ENCODE measurements around the gene IPO7. TPM values are rescaled to one million over a fixed set of nuclear protein-coding genes. Genes with fewer than 3 reads are reported as not detected.

IPO7 gene
- total and polyA plus RNA-seq, 10 of the 15 experiments (the other 5 are each of a cell fraction or from before 2014, with no cell fraction given), result 5.0 to 51.4 (median 30.6) TPM

GRCh38 chr11:9461760-9462134, 77.3 kb downstream of the IPO7 start:
- SMC1A ChIA-PET (ENCODE audit: uncharacterized antibody, unreplicated experiment), result interaction anchor here (0.6 to 3.5 kb wide), 6 partner anchors 13 to 929 kb away, joined by 3 to 21 read pairs (median 3); no protein-coding TSS in a partner anchor

More at GRCh38 chr11:9461760-9462134, 77.3 kb downstream of the IPO7 start:
- ChIA-PET RAD21 (ENCODE audit: unreplicated experiment) (interaction anchor here (0.6 to 3.7 kb wide), 7 partner anchors 13 to 499 kb away, joined by 3 to 20 read pairs (median 3); partner anchors contain the start of gene IPO7), CTCF (interaction anchor here (0.6 to 4.2 kb wide), 5 partner anchors 18 to 547 kb away, joined by 3 to 35 read pairs (median 3); no protein-coding TSS in a partner anchor), POLR2A (interaction anchor here (1.0 to 2.7 kb wide), 6 partner anchors 14 to 152 kb away, joined by 3 to 11 read pairs (median 8); no protein-coding TSS in a partner anchor)
- TSS peak; percentile 90 for BruUV-seq (replicated peaks)
- FAIRE-seq (peak; percentile 27), ATAC-seq (no peak), DNase-seq (ENCODE audit: low read depth, low spot score) (no peak)
- H3K27ac ChIP-seq (ENCODE audit: control insufficient read depth, insufficient read depth), result peak overlapping the region; percentile 97
- WGBS (ENCODE audit: insufficient coverage, insufficient replicate concordance, low lambda C conversion rate, missing lambda C conversion rate), result under 1% methylated on average over 10 of the region's 10 CpGs
- H3K9ac ChIP-seq (ENCODE audit: control insufficient read depth, insufficient read depth, low read length), result peak overlapping the region; percentile 99
- in situ Hi-C loops (cut with MboI), result no loop called here
- intact Hi-C loops (cut with micrococcal nuclease; ENCODE audit: unreplicated experiment), result loop anchor here (2.0 to 5.0 kb wide), 5 partner anchors 45 to 286 kb away; partner anchors contain the start of gene WEE1
- H3K27me3 ChIP-seq (replicated peaks in 1 of 2; ENCODE audit: control insufficient read depth in 2 of 2, insufficient read depth in 2 of 2, low read length in 1 of 2), result no peaks in the 10 kb centered on the region
- peaks cover 51% of the 10 kb centered on the region for H3K79me2 ChIP-seq (ENCODE audit: control insufficient read depth, insufficient read depth, low read length)
- H3K36me3 ChIP-seq (ENCODE audit: control insufficient read depth in 2 of 2, insufficient read depth in 2 of 2, low read length in 1 of 2), result no peaks in the 10 kb centered on the region
- 0 out of 2 replicates have a peak overlapping the region, but pooled peaks have one; percentile 58 for H2AFZ ChIP-seq (ENCODE audit: control insufficient read depth, low read depth, low read length)
- H4K20me1 ChIP-seq (ENCODE audit: control insufficient read depth, insufficient read depth), result no peaks in the 10 kb centered on the region
- H3K4me1 ChIP-seq (ENCODE audit: control insufficient read depth, insufficient read depth, low read length), result peaks cover 7% of the 10 kb centered on the region
- H3K9me3 ChIP-seq (replicated peaks; ENCODE audit: control insufficient read depth, insufficient read depth, low read length), result no peaks in the 10 kb centered on the region
- TF ChIP-seq FOXM1 (IDR thresholded peaks at IDR 0.05; ENCODE audit: low read depth, low read length) (peak; percentile 13; the same call in 1 of the 2 replicates), EP300 (IDR thresholded peaks at IDR 0.05; ENCODE audit: borderline replicate concordance in 1 of 2, control insufficient read depth in 1 of 2, low read depth in 2 of 2, low read length in 2 of 2) (no peak), RUNX3 (IDR thresholded peaks at IDR 0.05; ENCODE audit: low read length) (peak; percentile 37; the same call in 1 of the 2 replicates), MAX (IDR thresholded peaks at IDR 0.05; ENCODE audit: low read depth, low read length) (no peak), GATAD2B (conservative IDR thresholded peaks at IDR 0.05; ENCODE audit: low read depth) (no peak), ATF2 (IDR thresholded peaks at IDR 0.05; ENCODE audit: low read length) (peak; percentile 19; the same call in 1 of the 2 replicates), ZBTB40 (IDR thresholded peaks at IDR 0.05; ENCODE audit: borderline replicate concordance) (peak; percentile 24; the same call in 1 of the 2 replicates)
- peak overlapping the region; percentile 83 for H3K4me2 ChIP-seq (ENCODE audit: control insufficient read depth, insufficient read depth)
- peak overlapping the region; percentile 64 for H3K4me3 ChIP-seq

All from GM12878 (cell line).